Measurements from ENCODE around the gene PCDHGA7. TPM values are rescaled to one million over a fixed set of nuclear protein-coding genes. Genes with fewer than 3 reads are reported as not detected.
"Not testable (repeated sequence)": the region's sequence is repeated elsewhere in the genome, so short reads cannot be mapped to it uniquely, and the experiment has no call there.

The PCDHGA7 gene
- total and polyA plus RNA-seq, 4 experiments from 2014 or later = 0.26 to 0.44 TPM; not detected in 2

- Histone ChIP-seq H3K4me1 (ENCODE audit: insufficient read depth, low read length) (peaks cover 8% of the 10 kb centered on the region), H3K36me3 (ENCODE audit: insufficient read depth, low read length) (no peaks in the 10 kb centered on the region), H3K4me3 (ENCODE audit: low read length in 2 of 2) (peak overlapping the region; percentile 14 to 51), H3K9me3 (ENCODE audit: control insufficient read depth in 1 of 2, low read length in 2 of 2) (no peaks in the 10 kb centered on the region), H3K27ac (ENCODE audit: low read depth, low read length) (no peak overlapping the region), H3K27me3 (ENCODE audit: insufficient read depth, low read length) (peaks cover 26% of the 10 kb centered on the region)
- no peak for DNase-seq
- H3K36me3 Mint-ChIP-seq = peaks cover 16 to 19% of the 10 kb centered on the region in 2 donors
- peaks cover 38 to 60% of the 10 kb centered on the region in 2 donors for H3K27me3 Mint-ChIP-seq
- CTCF ChIA-PET (ENCODE audit: partially characterized antibody) = interaction anchor here (0.7 to 4.6 kb wide), 18 partner anchors 17 to 179 kb away, joined by 3 to 37 read pairs (median 7); partner anchors contain the start of genes PCDHGA12, PCDHGB5 and TAF7
- peak overlapping the region; percentile 81 to 92 (median 89) for H3K4me3 Mint-ChIP-seq
- intact Hi-C loops (cut with micrococcal nuclease) = loop anchor here (1.0 to 10.0 kb wide), 4 partner anchors 89 to 151 kb away; partner anchors contain the start of gene TAF7
- H3K9me3 Mint-ChIP-seq = peaks cover 3 to 58% (median 46%) of the 10 kb centered on the region in 8 donors
- peak overlapping the region in 3 of 7 donors; percentile 69 to 87 (median 78) for H3K27ac Mint-ChIP-seq
- peaks cover 11 to 20% (median 14%) of the 10 kb centered on the region in 4 donors for H3K4me1 Mint-ChIP-seq
- POLR2A ChIA-PET (ENCODE audit: partially characterized antibody) = interaction anchor here (1.0 to 2.2 kb wide), 4 partner anchors 93 to 151 kb away, joined by 3 to 11 read pairs (median 4); partner anchors contain the start of gene TAF7
Observed at GRCh38 chr5:141413540-141414069, 31.1 kb downstream of the PCDHGA7 start.

- POLR2A ChIA-PET (ENCODE audit: partially characterized antibody); H3K27ac ChIP-seq (ENCODE audit: low read depth, low read length); H3K9me3 ChIP-seq (ENCODE audit: control insufficient read depth in 1 of 2, low read length in 2 of 2); DNase-seq; H3K4me3 ChIP-seq (ENCODE audit: low read length in 2 of 2); H3K4me1 ChIP-seq (ENCODE audit: insufficient read depth, low read length); H3K36me3 ChIP-seq (ENCODE audit: insufficient read depth, low read length): not testable (repeated sequence)
- Mint-ChIP-seq H3K4me1 (peaks cover 11 to 20% (median 14%) of the 10 kb centered on the region in 4 donors), H3K36me3 (peaks cover 19% of the 10 kb centered on the region in 2 donors), H3K9me3 (peaks cover 2 to 54% (median 45%) of the 10 kb centered on the region in 8 donors), H3K4me3 (peak overlapping the region in 7 of 8 donors; percentile 1 to 50 (median 34)), H3K27ac (peak overlapping the region in 1 of 7 donors; percentile 78), H3K27me3 (peaks cover 36 to 56% of the 10 kb centered on the region in 2 donors)
- peaks cover 28% of the 10 kb centered on the region for H3K27me3 ChIP-seq (ENCODE audit: insufficient read depth, low read length)
- CTCF ChIA-PET (ENCODE audit: partially characterized antibody) = interaction anchor here (2.2 to 4.6 kb wide), 4 partner anchors 16 to 99 kb away, joined by 7 to 37 read pairs (median 15); partner anchors contain the start of genes PCDHGA12 and PCDHGB5
- intact Hi-C loops (cut with micrococcal nuclease) = loop anchor here (10.0 kb wide), 1 partner anchor 90 kb away; the partner anchor contains the start of gene TAF7
Observed at GRCh38 chr5:141414548-141415274, 32.2 kb downstream of the PCDHGA7 start.

GRCh38 chr5:141415275-141415618 is 32.7 kb downstream of the PCDHGA7 start:
- CTCF ChIA-PET (ENCODE audit: partially characterized antibody) = interaction anchor here (3.1 to 4.6 kb wide), 2 partner anchors 15 to 98 kb away, joined by 14 to 37 read pairs; partner anchors contain the start of gene PCDHGA12
- H3K9me3 ChIP-seq (ENCODE audit: control insufficient read depth in 1 of 2, low read length in 2 of 2); H3K4me3 ChIP-seq (ENCODE audit: low read length in 2 of 2); H3K36me3 ChIP-seq (ENCODE audit: insufficient read depth, low read length); DNase-seq; H3K27ac ChIP-seq (ENCODE audit: low read depth, low read length); POLR2A ChIA-PET (ENCODE audit: partially characterized antibody); H3K4me1 ChIP-seq (ENCODE audit: insufficient read depth, low read length): not testable (repeated sequence)
- Mint-ChIP-seq H3K27me3 (peaks cover 34 to 56% of the 10 kb centered on the region in 2 donors), H3K27ac (peak overlapping the region in 1 of 7 donors; percentile 46), H3K4me1 (peaks cover 11 to 20% (median 13%) of the 10 kb centered on the region in 4 donors), H3K9me3 (peaks cover 2 to 55% (median 46%) of the 10 kb centered on the region in 8 donors), H3K4me3 (peak overlapping the region in 4 of 8 donors; percentile 34 to 71 (median 54)), H3K36me3 (peaks cover 17 to 20% of the 10 kb centered on the region in 2 donors)
- H3K27me3 ChIP-seq (ENCODE audit: insufficient read depth, low read length) = peaks cover 32% of the 10 kb centered on the region
- intact Hi-C loops (cut with micrococcal nuclease) = loop anchor here (10.0 kb wide), 1 partner anchor 90 kb away; the partner anchor contains the start of gene TAF7

- Histone ChIP-seq H3K27me3 (ENCODE audit: insufficient read depth, low read length) (peaks cover 48% of the 10 kb centered on the region), H3K4me1 (ENCODE audit: insufficient read depth, low read length) (peaks cover 16% of the 10 kb centered on the region)
- H3K4me3 ChIP-seq (ENCODE audit: low read length in 2 of 2); DNase-seq; H3K27ac ChIP-seq (ENCODE audit: low read depth, low read length); H3K9me3 ChIP-seq (ENCODE audit: control insufficient read depth in 1 of 2, low read length in 2 of 2); H3K36me3 ChIP-seq (ENCODE audit: insufficient read depth, low read length): not testable (repeated sequence)
- CTCF ChIA-PET (ENCODE audit: partially characterized antibody) = interaction anchor here (1.0 to 3.1 kb wide), 7 partner anchors 12 to 146 kb away, joined by 3 to 9 read pairs (median 6); partner anchors contain the start of gene PCDHGA12
- intact Hi-C loops (cut with micrococcal nuclease) = loop anchor here (10.0 kb wide), 1 partner anchor 93 kb away; the partner anchor contains the start of gene TAF7
- Mint-ChIP-seq H3K36me3 (peaks cover 23 to 33% of the 10 kb centered on the region in 2 donors), H3K4me3 (peak within 1 kb of the TSS; percentile 61 to 79 (median 69)), H3K27me3 (peaks cover 43 to 69% of the 10 kb centered on the region in 2 donors), H3K9me3 (peaks cover 6 to 70% (median 62%) of the 10 kb centered on the region in 8 donors), H3K4me1 (peaks cover 12 to 24% (median 16%) of the 10 kb centered on the region in 4 donors), H3K27ac (peak within 1 kb of the TSS in 3 of 7 donors; percentile 32 to 70 (median 66))
- POLR2A ChIA-PET (ENCODE audit: partially characterized antibody) = interaction anchor here (2.1 kb wide), 1 partner anchor 98 kb away, joined by 4 read pairs; no protein-coding TSS in a partner anchor
Observed at GRCh38 chr5:141417494-141418172, 35.1 kb downstream of the PCDHGA7 start, which contains the start of gene PCDHGB7. Gene PCDHGB7 (plus strand): TSS chr5:141417677. CDS start chr5:141417860, 183 bp downstream.

GRCh38 chr5:141419074-141419880 is 36.7 kb downstream of the PCDHGA7 start:
- no peak for DNase-seq
- intact Hi-C loops (cut with micrococcal nuclease) = loop anchor here (10.0 kb wide), 1 partner anchor 94 kb away; the partner anchor contains the start of gene TAF7
- peaks cover 48% of the 10 kb centered on the region for H3K27me3 ChIP-seq (ENCODE audit: insufficient read depth, low read length)
- peak overlapping the region in 7 of 8 donors; percentile 17 to 75 (median 28) for H3K4me3 Mint-ChIP-seq
- peaks cover 4 to 11% (median 6%) of the 10 kb centered on the region in 4 donors for H3K4me1 Mint-ChIP-seq
- no peak overlapping the region for H3K27ac ChIP-seq (ENCODE audit: low read depth, low read length)
- peaks cover 44 to 61% of the 10 kb centered on the region in 2 donors for H3K27me3 Mint-ChIP-seq
- peak overlapping the region in 4 of 7 donors; percentile 32 to 91 (median 75) for H3K27ac Mint-ChIP-seq
- ChIA-PET POLR2A (ENCODE audit: partially characterized antibody) (no interaction called here), CTCF (ENCODE audit: partially characterized antibody) (interaction anchor here (0.9 to 3.1 kb wide), 3 partner anchors 93 to 145 kb away, joined by 5 to 9 read pairs (median 6); no protein-coding TSS in a partner anchor)
- peaks cover 22 to 26% of the 10 kb centered on the region in 2 donors for H3K36me3 Mint-ChIP-seq
- peaks cover 8% of the 10 kb centered on the region for H3K4me1 ChIP-seq (ENCODE audit: insufficient read depth, low read length)
- no peak overlapping the region for H3K4me3 ChIP-seq (ENCODE audit: low read length in 2 of 2)
- peaks cover 0 to 4% of the 10 kb centered on the region in 2 donors for H3K9me3 ChIP-seq (ENCODE audit: control insufficient read depth in 1 of 2, low read length in 2 of 2)
- no peaks in the 10 kb centered on the region for H3K36me3 ChIP-seq (ENCODE audit: insufficient read depth, low read length)
- H3K9me3 Mint-ChIP-seq = peaks cover 4 to 74% (median 63%) of the 10 kb centered on the region in 8 donors

Data from CD4-positive, alpha-beta memory T cell (primary cell).